CD4-positive, alpha-beta T cell treated with Interleukin-4 for 4 hours (primary cell): Measurements from ENCODE around the gene APBB1IP.
"Not testable (repeated sequence)": the region's sequence is repeated elsewhere in the genome, so short reads cannot be mapped to it uniquely, and the experiment has no call there.

Experiments
- DNase-seq: peaks from one replicate; pipeline ENCODE4 v3.0.0-alpha.2; 2020

APBB1IP gene

GRCh38 chr10:26437637-26438461 lies at the start of gene APBB1IP:
TSS of gene APBB1IP (plus strand) at chr10:26438341. CDS start at chr10:26492327, 53,986 bp downstream.
- peak; percentile 54 for DNase-seq

- DNase-seq: no peak
Measured at GRCh38 chr10:26389533-26389932, 48.6 kb upstream of the APBB1IP start.

GRCh38 chr10:26391701-26392695 lies 46.1 kb upstream of the APBB1IP start:
- DNase-seq: peak; percentile 14

- DNase-seq: not testable (repeated sequence)
Measured at GRCh38 chr10:26398353-26398752, 39.8 kb upstream of the APBB1IP start.

- peak; percentile 13 for DNase-seq
Measured at GRCh38 chr10:26407406-26407969, 30.7 kb upstream of the APBB1IP start.

- DNase-seq: no peak
Measured at GRCh38 chr10:26408858-26409494, 29.2 kb upstream of the APBB1IP start.

GRCh38 chr10:26410356-26410755 lies 27.8 kb upstream of the APBB1IP start:
- no peak for DNase-seq

- no peak for DNase-seq
Measured at GRCh38 chr10:26412932-26413331, 25.2 kb upstream of the APBB1IP start.

GRCh38 chr10:26413375-26413774 lies 24.8 kb upstream of the APBB1IP start:
- no peak for DNase-seq

GRCh38 chr10:26417136-26417535 lies 21.0 kb upstream of the APBB1IP start:
- no peak for DNase-seq

- no peak for DNase-seq
Measured at GRCh38 chr10:26422977-26423376, 15.2 kb upstream of the APBB1IP start.

GRCh38 chr10:26423722-26424121 lies 14.4 kb upstream of the APBB1IP start:
- no peak for DNase-seq

GRCh38 chr10:26430641-26431163 lies 7.4 kb upstream of the APBB1IP start:
- DNase-seq: peak; percentile 77

GRCh38 chr10:26432938-26433337 lies 5.2 kb upstream of the APBB1IP start:
- DNase-seq: no peak

GRCh38 chr10:26435852-26436251 lies 2.3 kb upstream of the APBB1IP start:
- DNase-seq: no peak

GRCh38 chr10:26436848-26437247 lies 1.3 kb upstream of the APBB1IP start:
- no peak for DNase-seq

GRCh38 chr10:26438534-26439341 lies 597 bp downstream of the APBB1IP start:
- peak; percentile 70 for DNase-seq

GRCh38 chr10:26439406-26440087 lies 1.4 kb downstream of the APBB1IP start:
- DNase-seq: no peak

GRCh38 chr10:26440088-26440470 lies 1.9 kb downstream of the APBB1IP start:
- DNase-seq: no peak

GRCh38 chr10:26441491-26442214 lies 3.5 kb downstream of the APBB1IP start:
- DNase-seq: peak; percentile 75
